Right renal pelvis (tissue), 4 donors: Measurements from ENCODE around the gene FNDC3A. TPM values are rescaled to one million over a fixed set of nuclear protein-coding genes. Genes with fewer than 3 reads are reported as not detected.
"Not testable (repeated sequence)": the region's sequence is repeated elsewhere in the genome, so short reads cannot be mapped to it uniquely, and the experiment has no call there.

Source experiments
- DNase-seq, 4 donors: peaks; one replicate each; pipeline ENCODE4 v3.0.0-alpha.2; 2013; ENCODE audit warnings: low read depth in 4 of 4, low spot score in 3 of 4, missing footprints in 1 of 4
- polyA plus RNA-seq, 4 donors: library from polyadenylated mRNA; unstranded; fragments of 120-200 nt; gene quantifications; one replicate each; pipeline ENCODE4 v1.2.1, GENCODE V29; 2013; ENCODE audit not compliant: insufficient read length in 4 of 4

Gene FNDC3A
- polyA plus RNA-seq, 4 donors, result 68.5 to 88.5 (median 81.6) TPM

GRCh38 chr13:49070021-49070420 lies 94.3 kb downstream of the FNDC3A start:
- not testable (repeated sequence) for DNase-seq

GRCh38 chr13:49071341-49071937 lies 95.7 kb downstream of the FNDC3A start:
- DNase-seq, result no peak

DNA sequence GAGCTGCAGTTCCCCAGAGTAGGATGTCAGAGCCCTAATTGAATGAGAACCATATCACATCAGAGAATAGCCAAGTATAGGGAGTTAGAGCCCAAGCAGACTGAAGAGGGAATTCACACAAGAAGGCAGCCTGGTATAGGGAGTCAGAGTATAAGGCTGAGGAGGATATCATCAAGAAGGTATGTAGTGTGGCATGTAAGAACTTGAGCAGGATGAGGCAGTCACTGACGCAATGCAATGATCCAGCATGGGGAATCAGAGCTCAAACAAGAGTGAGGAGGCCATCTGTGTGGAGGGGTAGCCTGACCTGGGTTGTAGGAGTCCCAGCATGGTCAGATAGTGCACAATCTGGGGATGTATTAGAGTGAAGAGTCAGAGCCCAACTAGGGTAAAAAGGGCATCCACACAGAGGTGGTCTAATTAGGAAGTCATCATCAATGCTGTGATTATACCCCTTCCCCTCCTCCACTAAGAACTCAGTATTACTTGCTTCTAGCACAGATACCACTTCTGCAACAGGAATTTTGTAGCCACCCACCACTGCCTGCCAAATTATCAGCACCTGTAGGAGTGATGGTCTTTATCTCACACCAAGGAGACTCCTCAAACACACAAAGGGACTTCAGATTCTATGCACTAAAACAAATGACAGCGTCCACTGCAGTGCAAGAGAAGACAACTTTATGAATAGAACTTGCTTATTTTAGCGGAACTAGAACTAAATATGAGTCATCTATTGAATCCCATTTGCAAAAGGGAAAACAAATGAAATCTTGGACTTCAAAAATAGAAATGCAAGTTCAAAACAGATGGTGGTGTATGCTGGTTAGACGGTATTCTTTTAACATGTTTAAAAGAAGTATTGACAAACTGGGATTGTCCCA lies 107.2 kb downstream of the FNDC3A start:
- DNase-seq, result no peak

- DNase-seq, result no peak
Observed at GRCh38 chr13:49084961-49085360, 109.2 kb downstream of the FNDC3A start.

DNA sequence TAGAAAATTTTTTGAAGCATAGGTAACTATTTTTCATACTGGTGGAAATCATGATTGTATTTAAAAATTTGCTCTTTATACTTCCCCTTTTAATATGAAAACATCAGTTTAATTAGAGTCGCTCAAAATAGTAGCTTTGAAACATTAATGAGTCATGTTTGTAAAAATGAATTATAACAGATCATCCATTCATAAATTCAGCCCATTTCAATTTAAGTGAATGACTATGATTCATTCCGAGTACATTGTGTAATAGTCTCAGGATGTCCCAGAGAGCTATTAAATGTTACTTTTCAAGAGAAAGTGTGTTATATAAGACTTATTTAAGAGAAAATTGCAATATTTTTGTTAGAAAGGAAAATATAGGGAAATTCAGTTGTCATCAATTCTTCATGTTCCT lies 111.0 kb downstream of the FNDC3A start:
- no peak for DNase-seq

GRCh38 chr13:49093376-49093775 lies 117.7 kb downstream of the FNDC3A start:
- DNase-seq, result no peak

GRCh38 chr13:49097374-49097773 lies 121.7 kb downstream of the FNDC3A start:
- DNase-seq, result no peak

- DNase-seq, result no peak
Observed at GRCh38 chr13:49098198-49098597, 122.5 kb downstream of the FNDC3A start.

DNA sequence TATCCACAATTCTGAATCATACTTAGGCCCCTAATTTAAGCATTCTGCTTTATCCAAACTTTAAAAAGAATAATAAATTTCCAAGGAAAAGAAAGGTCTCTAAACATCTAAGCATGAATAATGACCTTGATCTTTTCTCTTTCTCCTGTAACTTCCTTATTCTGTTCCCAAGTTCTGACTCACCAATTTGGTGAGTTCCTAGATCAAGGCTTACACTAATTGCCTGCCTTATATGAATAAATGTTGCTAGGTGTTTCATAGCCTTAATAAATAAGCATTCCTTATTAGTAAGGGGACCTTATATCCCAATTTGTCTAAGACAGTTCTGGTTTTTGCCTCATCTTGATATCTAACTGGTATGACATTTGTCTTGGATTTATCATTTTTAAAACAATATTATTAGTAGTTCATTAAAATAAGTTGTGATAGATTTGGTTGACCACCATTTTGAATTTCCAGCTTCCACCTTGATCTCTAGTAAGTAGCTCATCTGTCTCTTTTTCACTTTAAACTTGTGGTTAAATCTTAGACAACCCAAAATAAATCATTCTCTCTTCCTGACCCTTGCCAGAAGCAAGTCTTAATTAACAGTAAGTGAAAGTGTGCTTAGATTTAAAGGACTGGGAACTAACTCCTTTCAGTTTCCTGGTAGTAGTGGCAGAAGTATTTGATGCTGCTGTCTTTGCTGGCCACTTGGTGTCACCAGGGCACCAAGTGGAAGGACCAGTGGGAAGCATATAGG lies 123.2 kb downstream of the FNDC3A start:
- DNase-seq, result no peak

GRCh38 chr13:49099513-49099877 lies 123.8 kb downstream of the FNDC3A start:
- DNase-seq, result no peak

- no peak for DNase-seq
Observed at GRCh38 chr13:49100637-49101570, 125.2 kb downstream of the FNDC3A start.

- no peak for DNase-seq
Observed at GRCh38 chr13:49108196-49108595, 132.5 kb downstream of the FNDC3A start.

- DNase-seq, result peak; percentile 75 to 87 (median 80)
Observed at GRCh38 chr13:49110122-49110912, 134.6 kb downstream of the FNDC3A start.

DNA sequence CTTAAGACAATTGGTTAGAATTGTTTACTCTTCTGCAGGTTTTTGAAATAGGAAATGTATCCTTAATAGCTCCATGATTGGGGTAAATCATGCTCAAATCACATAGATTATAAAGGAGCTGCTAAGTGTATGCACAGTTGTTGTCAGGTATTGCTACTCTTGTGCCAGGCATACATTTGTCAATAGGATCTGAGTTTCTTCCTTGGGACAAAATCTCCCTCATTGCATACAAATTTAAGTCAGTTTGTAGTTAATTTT lies 135.1 kb downstream of the FNDC3A start:
- DNase-seq, result no peak

GRCh38 chr13:49112782-49113525 lies 137.2 kb downstream of the FNDC3A start:
- DNase-seq, result no peak

DNA sequence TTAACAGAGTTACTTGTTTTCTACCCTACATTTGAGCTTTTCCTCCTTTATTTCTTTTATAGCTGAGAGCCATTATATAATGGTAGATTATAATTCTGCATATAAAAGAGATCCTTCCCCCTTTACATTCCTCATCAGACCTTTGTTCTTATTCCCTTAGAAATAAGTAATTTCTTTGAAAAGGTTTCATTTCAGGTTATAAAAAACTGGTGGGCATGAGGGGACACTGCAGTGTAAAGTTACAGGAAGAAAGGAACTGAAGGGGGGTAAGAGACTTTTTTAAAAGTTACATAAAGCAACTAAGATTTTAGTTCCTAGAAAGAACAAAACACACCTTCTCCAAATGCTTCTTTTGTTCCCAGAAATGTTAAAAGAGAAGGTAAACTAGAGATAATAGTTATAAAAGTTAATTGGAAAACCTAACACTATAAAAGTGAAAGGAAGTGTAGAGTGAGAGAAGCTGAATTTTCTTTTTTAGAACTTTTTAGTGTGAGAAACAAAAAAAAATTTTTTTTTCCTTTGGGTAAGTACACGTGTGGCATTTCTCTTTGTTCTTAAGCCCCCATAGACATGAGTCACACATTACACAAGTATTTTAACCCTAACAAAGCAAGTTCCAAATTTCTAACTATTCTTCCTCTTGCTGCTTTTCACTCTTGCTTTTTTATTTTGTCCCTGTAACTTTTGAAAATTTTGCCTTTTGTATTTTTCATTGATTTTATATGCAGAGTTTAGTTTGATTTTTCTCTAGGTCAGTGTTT lies 138.0 kb downstream of the FNDC3A start:
- no peak for DNase-seq

- no peak for DNase-seq
Observed at GRCh38 chr13:49116873-49117272, 141.2 kb downstream of the FNDC3A start.

GRCh38 chr13:49118455-49118854 lies 142.7 kb downstream of the FNDC3A start:
- DNase-seq, result not testable (repeated sequence)
